SIG-M5 treated with dmso at 0.1 percent for 504 hours (cell line): ENCODE results near the gene TMC2.
"Not testable (repeated sequence)": the region's sequence is repeated elsewhere in the genome, so short reads cannot be mapped to it uniquely, and the experiment has no call there.

Experiments
- DNase-seq: peaks from one replicate; lab custom pipeline; 2025; ENCODE audit not compliant: unreplicated experiment; lab: John Stamatoyannopoulos, UW

The TMC2 gene, protein sequence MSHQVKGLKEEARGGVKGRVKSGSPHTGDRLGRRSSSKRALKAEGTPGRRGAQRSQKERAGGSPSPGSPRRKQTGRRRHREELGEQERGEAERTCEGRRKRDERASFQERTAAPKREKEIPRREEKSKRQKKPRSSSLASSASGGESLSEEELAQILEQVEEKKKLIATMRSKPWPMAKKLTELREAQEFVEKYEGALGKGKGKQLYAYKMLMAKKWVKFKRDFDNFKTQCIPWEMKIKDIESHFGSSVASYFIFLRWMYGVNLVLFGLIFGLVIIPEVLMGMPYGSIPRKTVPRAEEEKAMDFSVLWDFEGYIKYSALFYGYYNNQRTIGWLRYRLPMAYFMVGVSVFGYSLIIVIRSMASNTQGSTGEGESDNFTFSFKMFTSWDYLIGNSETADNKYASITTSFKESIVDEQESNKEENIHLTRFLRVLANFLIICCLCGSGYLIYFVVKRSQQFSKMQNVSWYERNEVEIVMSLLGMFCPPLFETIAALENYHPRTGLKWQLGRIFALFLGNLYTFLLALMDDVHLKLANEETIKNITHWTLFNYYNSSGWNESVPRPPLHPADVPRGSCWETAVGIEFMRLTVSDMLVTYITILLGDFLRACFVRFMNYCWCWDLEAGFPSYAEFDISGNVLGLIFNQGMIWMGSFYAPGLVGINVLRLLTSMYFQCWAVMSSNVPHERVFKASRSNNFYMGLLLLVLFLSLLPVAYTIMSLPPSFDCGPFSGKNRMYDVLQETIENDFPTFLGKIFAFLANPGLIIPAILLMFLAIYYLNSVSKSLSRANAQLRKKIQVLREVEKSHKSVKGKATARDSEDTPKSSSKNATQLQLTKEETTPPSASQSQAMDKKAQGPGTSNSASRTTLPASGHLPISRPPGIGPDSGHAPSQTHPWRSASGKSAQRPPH

GRCh38 chr20:2536560-2536986 lies at the start of gene TMC2:
TMC2 (plus strand) TSS chr20:2536573; CDS start chr20:2536622, 49 bp downstream.
- no peak for DNase-seq

DNA sequence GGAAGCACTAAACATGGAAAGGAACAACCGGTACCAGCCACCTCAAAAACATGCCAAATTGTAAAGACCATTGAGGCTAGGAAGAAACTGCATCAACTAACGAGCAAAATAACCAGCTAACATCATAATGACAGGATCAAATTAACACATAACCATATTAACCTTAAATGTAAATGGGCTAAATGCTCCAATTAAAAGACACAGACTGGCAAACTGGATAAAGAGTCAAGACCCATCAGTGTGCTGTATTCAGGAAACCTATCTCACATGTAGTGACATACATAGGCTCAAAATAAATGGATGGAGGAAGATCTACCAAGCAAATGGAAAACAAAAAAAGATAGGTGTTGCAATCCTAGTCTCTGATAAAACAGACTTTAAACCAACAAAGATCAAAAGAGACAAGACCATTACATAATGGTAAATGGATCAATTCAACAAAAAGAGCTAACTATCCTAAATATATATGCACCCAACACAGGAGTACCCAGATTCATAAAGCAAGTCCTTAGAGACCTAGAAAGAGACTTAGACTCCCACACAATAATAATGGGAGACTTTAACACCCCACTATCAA lies 33.5 kb upstream of the TMC2 start:
- DNase-seq = not testable (repeated sequence)

DNA sequence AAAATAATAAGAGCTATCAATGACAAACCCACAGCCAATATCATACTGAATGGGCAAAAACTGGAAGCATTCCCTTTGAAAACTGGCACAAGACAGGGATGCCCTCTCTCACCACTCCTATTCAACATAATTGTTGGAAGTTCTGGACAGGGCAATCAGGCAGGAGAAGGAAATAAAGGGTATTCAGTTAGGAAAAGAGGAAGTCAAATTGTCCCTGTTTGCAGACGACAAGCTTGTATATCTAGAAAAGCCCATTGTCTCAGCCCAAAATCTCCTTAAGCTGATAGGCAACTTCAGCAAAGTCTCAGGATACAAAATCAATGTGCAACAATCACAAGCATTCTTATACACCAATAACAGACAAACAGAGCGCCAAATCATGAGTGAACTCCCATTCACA lies 31.6 kb upstream of the TMC2 start:
- not testable (repeated sequence) for DNase-seq

DNA sequence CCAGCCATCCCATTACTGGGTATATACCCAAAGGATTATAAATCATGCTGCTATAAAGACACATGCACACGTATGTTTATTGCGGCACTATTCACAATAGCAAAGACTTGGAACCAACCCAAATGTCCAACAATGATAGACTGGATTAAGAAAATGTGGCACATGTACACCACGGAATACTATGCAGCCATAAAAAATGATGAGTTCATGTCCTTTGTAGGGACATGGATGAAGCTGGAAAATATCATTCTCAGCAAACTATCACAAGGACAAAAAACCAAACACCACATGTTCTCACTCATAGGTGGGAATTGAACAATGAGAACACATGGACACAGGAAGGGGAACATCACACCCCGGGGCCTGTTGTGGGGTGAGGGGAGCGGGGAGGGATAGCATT lies 29.9 kb upstream of the TMC2 start:
- not testable (repeated sequence) for DNase-seq

DNA sequence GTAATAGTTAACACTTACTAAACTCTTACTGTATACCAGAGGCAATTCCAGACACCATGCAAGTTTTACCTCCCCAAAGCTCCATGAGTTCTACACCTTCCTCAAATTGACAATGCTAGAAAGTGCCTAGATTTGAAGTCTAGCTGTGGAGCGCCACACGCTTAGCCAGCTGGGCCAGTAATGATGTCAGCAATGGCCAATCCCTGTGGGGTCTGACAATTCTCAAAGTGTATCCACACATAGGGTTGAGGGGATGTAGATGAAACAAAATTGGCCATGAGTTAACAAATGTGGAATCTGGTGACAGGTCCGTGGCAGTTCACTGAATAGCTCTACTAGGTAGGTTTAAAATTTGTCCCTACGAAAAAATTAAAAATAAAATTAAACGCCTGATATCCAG lies 28.9 kb upstream of the TMC2 start:
- no peak for DNase-seq

GRCh38 chr20:2507875-2508630 lies 28.3 kb upstream of the TMC2 start:
- DNase-seq = no peak

GRCh38 chr20:2508631-2509467 lies 27.5 kb upstream of the TMC2 start, which contains the start of gene ZNF343:
ZNF343 (minus strand) TSS chr20:2508915; CDS start chr20:2493895, 15,020 bp downstream.
- DNase-seq = peak; percentile 89

DNA sequence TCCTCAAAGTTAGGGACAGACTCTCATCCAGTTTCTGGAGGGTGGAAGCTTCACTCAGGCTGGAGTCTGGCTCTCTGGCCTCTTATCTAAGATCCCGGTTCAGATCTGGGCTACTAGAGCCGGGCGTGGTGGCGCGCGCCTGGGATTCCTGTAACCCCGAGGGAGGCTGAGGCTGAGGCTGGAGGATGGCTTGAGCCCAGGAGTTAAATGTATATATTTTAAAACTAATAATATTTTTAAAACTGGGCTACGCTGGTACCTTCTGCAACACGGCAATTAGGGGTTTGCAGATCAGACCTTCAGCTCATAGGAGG lies 26.9 kb upstream of the TMC2 start:
- no peak for DNase-seq

DNA sequence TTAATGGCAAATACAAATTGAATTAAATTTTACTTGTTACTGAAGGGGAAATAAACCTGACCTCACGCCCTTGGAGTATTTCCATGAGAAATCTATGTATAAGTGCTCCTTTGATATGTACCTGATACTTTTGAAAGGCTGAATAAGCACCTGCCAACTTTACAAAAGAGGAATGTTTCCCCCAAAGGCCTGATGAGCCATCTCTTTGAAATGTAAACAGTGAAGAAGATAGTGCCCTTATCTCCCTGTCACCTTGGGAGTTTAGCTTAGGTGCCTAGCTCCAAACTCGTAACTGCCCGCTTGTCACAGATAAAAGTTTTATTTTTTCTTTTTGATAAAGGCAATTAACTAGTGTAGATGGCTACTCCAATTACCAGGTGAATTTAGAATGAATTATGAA lies 26.6 kb upstream of the TMC2 start:
- no peak for DNase-seq

DNA sequence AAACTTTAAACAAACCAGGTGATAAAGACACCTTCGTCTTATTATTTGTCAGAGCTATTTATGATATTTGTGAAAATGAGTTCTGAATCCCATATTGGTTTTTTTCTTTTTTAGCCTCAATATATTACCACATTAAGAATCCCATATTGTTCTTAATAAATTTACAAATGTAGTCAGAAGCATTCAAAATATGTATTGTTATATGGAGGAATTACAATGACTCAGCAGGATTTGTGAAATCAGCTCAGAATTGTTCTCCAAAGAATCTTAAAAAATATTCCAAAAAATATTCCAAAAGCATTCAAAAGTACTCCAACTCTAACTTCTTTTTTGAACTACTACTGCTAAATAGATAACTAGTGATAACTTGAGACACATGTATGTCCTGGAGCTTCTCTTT lies 21.2 kb upstream of the TMC2 start:
- DNase-seq = no peak

- DNase-seq = no peak
These were observed 20.0 kb upstream of the TMC2 start for GRCh38 chr20:2516399-2516798.

DNA sequence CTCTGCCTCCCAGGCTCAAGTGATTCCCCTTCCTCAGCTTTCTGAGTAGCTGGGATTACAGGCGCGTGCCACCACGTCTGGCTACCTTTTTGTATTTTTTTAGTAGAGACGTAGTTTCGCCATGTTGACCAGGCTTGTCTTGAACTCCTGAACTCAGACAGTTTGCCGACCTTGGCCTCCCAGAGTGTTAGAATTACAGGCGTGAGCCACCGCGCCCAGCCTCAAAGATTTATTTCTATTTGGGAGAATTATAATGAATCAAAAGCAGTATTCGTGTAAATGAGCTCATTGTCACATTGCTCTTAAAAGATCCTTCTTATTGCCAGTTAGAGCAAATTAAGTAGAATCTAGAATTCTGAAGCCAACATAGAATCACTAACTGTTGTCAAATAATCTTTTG lies 18.3 kb upstream of the TMC2 start:
- no peak for DNase-seq

- DNase-seq = no peak
These were observed 17.8 kb upstream of the TMC2 start for GRCh38 chr20:2518558-2518957.

DNA sequence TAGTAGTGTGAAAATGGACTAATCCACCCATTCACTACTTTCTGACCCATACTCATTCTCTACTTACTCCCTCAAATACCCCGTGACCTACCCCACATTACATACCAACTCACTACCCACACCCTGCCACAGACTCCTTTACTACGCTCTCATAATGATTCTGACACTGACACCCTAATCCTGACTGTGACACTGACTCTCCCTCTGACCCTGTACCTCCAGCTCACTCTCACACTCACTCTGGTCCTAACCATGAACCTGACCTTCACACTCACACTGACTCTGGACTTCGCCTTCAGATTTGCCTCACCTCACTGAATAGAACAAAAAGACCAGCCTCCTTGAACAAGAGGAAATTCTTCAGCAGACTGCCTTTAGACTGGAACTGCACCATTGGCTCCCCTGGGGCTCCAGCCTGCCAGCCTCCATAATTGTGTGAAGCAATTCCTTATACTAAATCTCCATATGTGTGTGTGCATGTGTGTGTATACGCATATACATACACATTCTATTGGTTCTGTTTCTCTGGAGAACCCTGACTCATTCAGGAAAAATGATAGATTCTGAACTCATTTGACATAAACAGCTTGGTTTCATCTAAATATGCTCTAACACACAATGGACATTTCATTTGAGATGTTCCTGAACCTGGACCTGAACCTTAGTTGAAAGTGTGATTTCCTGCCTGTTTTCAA lies 17.1 kb upstream of the TMC2 start:
- DNase-seq = no peak

DNA sequence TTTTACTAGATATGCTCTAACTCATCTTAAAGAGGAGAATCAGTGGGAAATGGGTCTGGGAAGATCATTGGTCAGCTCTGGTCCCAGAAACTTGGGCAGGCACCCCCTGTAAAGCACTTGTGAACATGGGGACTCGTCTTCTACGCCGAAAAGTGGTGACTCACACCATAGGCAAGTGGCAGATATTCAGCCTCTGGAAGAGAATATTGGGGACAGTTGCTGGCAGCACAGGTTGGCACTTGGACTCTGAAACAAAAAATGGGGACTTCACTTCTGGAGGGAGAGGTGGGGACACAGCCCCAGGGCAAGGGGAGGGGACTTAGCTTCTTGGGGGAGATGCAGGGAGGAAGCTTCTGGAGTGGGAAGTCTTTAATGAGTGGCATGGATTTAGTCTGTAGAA lies 15.8 kb upstream of the TMC2 start:
- DNase-seq = no peak

DNA sequence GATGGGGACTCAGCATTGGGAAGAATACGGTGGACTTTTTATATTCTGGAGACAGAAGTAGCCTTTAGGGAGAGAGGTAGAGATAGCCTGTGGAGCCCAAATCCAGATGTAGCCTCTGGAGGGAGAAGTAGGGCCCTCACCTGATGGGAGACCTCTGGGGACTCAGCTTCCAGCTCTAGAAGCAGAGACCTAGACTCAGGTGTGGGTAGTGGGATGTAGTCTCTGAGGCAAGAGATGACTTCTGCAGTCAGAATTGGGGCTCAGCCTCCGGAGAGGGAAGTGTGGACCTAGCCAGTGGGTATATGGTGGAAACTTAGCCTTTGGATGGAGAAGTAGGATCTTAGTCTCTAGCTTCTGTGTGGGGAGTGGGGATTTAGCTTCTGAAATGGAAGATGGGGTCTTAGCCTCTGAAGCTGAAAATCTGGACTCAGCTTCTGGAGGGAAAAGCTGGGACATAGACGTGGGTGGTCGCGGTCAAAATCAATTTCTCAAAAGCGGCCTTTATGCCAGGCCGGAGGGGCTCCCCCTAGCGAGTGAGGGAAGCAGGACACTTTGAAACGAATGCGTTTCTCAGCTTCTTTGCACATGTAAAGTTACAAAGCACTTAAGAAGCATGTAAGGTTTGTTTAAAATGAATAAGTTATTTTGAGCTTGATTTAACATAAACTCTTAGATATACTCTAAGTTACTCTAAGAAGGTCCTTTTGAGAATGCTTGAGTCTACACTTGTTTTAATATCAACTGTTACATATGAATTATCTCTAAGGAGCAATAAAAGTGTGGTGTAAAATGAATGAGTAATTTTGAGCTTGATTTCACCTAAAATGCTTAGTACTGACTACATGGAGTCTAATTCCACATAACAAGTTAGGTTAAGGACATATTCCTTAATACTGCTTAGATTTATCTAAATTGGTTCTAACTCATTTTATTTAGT lies 14.7 kb upstream of the TMC2 start:
- peak; percentile 23 for DNase-seq

- DNase-seq = not testable (repeated sequence)
These were observed 13.4 kb upstream of the TMC2 start for GRCh38 chr20:2522826-2523429.
